HCT116 (cell line): ENCODE data around the gene ANAPC7. TPM values are rescaled to one million over a fixed set of nuclear protein-coding genes. Genes with fewer than 3 reads are reported as not detected.

Experiments used
- ATAC-seq: fragments of 200-7000 bp; cut with Tn5 transposase; 2 replicates; pipeline ENCODE4 v1.9.1; 2020; ENCODE audit warnings: mild to moderate bottlenecking, moderate library complexity
- BruUV-seq: library from RNA; stranded (reverse); fragments of 400-500 nt; replicated peaks from 2 replicates; lab custom pipeline; 2021; lab: Mats Ljungman, UMichigan
- CTCF ChIA-PET: fragments of 300-600 bp; sonication (Branson Sonifier 250); formaldehyde crosslinking; loops from one replicate; lab custom pipeline; 2021; ENCODE audit warnings: antibody characterized with exemption; lab: Charles Lee
- POLR2A ChIA-PET: fragments of 300-600, 350-600 bp; sonication (Branson Sonifier 250); formaldehyde crosslinking; loops from one replicate; lab custom pipeline; 2021; ENCODE audit warnings: antibody characterized with exemption; lab: Charles Lee
- RAD21 ChIA-PET, 2 experiments: fragments of 300-600 bp; sonication (Branson Sonifier 250); formaldehyde crosslinking; loops; one replicate each; lab custom pipeline; 2023; ENCODE audit warnings: low total read pairs in 2 of 2; ENCODE audit not compliant: uncharacterized antibody in 2 of 2, unreplicated experiment in 2 of 2, low non-redundant PET in 1 of 2; lab: Charles Lee
- DNase-seq: peaks from one replicate; pipeline ENCODE4 v3.0.0-alpha.2; 2010; ENCODE audit warnings: low read depth, low spot score
- H2AFZ ChIP-seq: fragments of 200-600 bp; shearing (Covaris generic), sonication (generic); 2 replicates; pipeline ENCODE4 v1.6.1; 2017; ENCODE audit warnings: low read depth, mixed run types, mixed read lengths, antibody characterized with exemption, low read length; ENCODE audit not compliant: poor library complexity, severe bottlenecking
- H3K27ac ChIP-seq: 2 replicates; pipeline ENCODE4 v1.5.1; 2012; ENCODE audit warnings: low read depth, low read length
- H3K27me3 ChIP-seq: fragments of 200-600 bp; sonication (generic); 2 replicates; pipeline ENCODE4 v1.6.1; 2016; ENCODE audit warnings: mixed run types, low read length, mixed read lengths; ENCODE audit not compliant: insufficient read depth
- H3K36me3 ChIP-seq, 2 experiments: fragments of 200-500 bp in 1 of 2; fragments of 200-600 bp in 1 of 2; sonication (Bioruptor generic) in 1 of 2; sonication (generic) in 1 of 2; 2 replicates each; pipeline versions ENCODE4 v1.5.1 to v1.6.1; 2014 to 2016; ENCODE audit warnings: low read length in 2 of 2, inconsistent platforms in 1 of 2, mixed read lengths in 1 of 2, mixed run types in 1 of 2; ENCODE audit not compliant: insufficient read depth in 2 of 2, control insufficient read depth in 1 of 2
- H3K4me1 ChIP-seq, 2 experiments: fragments of 200-600 bp in 1 of 2; sonication (generic) in 1 of 2; 2 replicates each; pipeline versions ENCODE4 v1.5.1 to v1.6.1; 2012 to 2017; ENCODE audit warnings: low read length in 2 of 2, inconsistent platforms in 1 of 2, mild to moderate bottlenecking in 1 of 2, mixed read lengths in 1 of 2, mixed run types in 1 of 2, moderate library complexity in 1 of 2; ENCODE audit not compliant: insufficient read depth in 2 of 2, control insufficient read depth in 1 of 2
- H3K4me2 ChIP-seq: fragments of 200-600 bp; sonication (generic); 2 replicates; pipeline ENCODE4 v1.6.1; 2017; ENCODE audit warnings: mixed run types, low read length, mixed read lengths
- H3K4me3 ChIP-seq, 2 experiments: fragments of 200-600 bp in 1 of 2; sonication (generic) in 1 of 2; replicated peaks in 1 of 2; 2 replicates each; pipeline ENCODE4 v1.5.1; 2011 to 2016; ENCODE audit warnings: low read length in 2 of 2, control low read depth in 1 of 2, low read depth in 1 of 2, mild to moderate bottlenecking in 1 of 2, mixed read lengths in 1 of 2, mixed run types in 1 of 2
- H3K79me2 ChIP-seq: fragments of 200-600 bp; sonication (generic); 2 replicates; pipeline ENCODE4 v1.6.1; 2017; ENCODE audit warnings: mild to moderate bottlenecking, mixed run types, low read length, moderate library complexity, mixed read lengths; ENCODE audit not compliant: insufficient read depth
- H3K9ac ChIP-seq: fragments of 200-600 bp; sonication (generic); 2 replicates; pipeline ENCODE4 v1.6.1; 2016; ENCODE audit warnings: low read length, mixed read lengths
- H3K9me2 ChIP-seq: fragments of 200-600 bp; sonication (generic), shearing (Covaris generic); 2 replicates; pipeline ENCODE4 v1.6.1; 2017; ENCODE audit warnings: mixed run types, mild to moderate bottlenecking, moderate library complexity; ENCODE audit not compliant: insufficient read depth
- H3K9me3 ChIP-seq, 2 experiments: fragments of 200-500 bp in 1 of 2; fragments of 200-600 bp in 1 of 2; sonication (Bioruptor generic) in 1 of 2; sonication (generic) in 1 of 2; 2 replicates each; pipeline ENCODE4 v1.6.1; 2014 to 2017; ENCODE audit warnings: low read length in 2 of 2, mixed read lengths in 2 of 2, inconsistent platforms in 1 of 2, low read depth in 1 of 2, mild to moderate bottlenecking in 1 of 2, mixed run types in 1 of 2, moderate library complexity in 1 of 2; ENCODE audit not compliant: control insufficient read depth in 1 of 2, insufficient read depth in 1 of 2
- H4K20me1 ChIP-seq: fragments of 200-600 bp; sonication (generic), shearing (Covaris generic); 2 replicates; pipeline ENCODE4 v1.6.1; 2017; ENCODE audit warnings: mixed run types, mild to moderate bottlenecking, moderate library complexity; ENCODE audit not compliant: insufficient read depth
- CBX3 ChIP-seq: IDR thresholded peaks from 2 replicates; pipeline ENCODE4 v1.6.1; 2012; ENCODE audit warnings: low read depth
- CTCF ChIP-seq, 3 experiments: fragments of 200-600 bp in 1 of 3; sonication (generic) in 1 of 3; IDR thresholded peaks in 2 of 3; conservative IDR thresholded peaks in 1 of 3; 2 replicates each; pipeline ENCODE4 v1.5.1; 2012 to 2017; ENCODE audit warnings: low read depth in 2 of 3, low read length in 2 of 3, antibody characterized with exemption in 1 of 3, borderline replicate concordance in 1 of 3, control low read depth in 1 of 3, mild to moderate bottlenecking in 1 of 3, mixed read lengths in 1 of 3, mixed run types in 1 of 3, moderate library complexity in 1 of 3; ENCODE audit not compliant: insufficient read depth in 1 of 3
- EGR1 ChIP-seq: IDR thresholded peaks from 2 replicates; pipeline ENCODE4 v1.6.1; 2012; ENCODE audit warnings: low read depth
- EZH2phosphoT487 ChIP-seq: fragments of 200-600 bp; IDR thresholded peaks from 2 replicates; pipeline ENCODE4 v1.6.1; 2018; ENCODE audit warnings: antibody characterized with exemption, borderline replicate concordance
- POLR2A ChIP-seq: IDR thresholded peaks from 2 replicates; pipeline ENCODE4 v1.7.0; 2011; ENCODE audit warnings: borderline replicate concordance; ENCODE audit not compliant: insufficient read depth, insufficient read length; ENCODE audit errors: extremely low read depth
- REST ChIP-seq: IDR thresholded peaks from 2 replicates; pipeline ENCODE4 v1.6.1; 2012; ENCODE audit warnings: low read depth
- ZBTB33 ChIP-seq: IDR thresholded peaks from 2 replicates; pipeline ENCODE4 v1.6.1; 2011; ENCODE audit warnings: mild to moderate bottlenecking, low read length, moderate library complexity; ENCODE audit not compliant: insufficient replicate concordance; ENCODE audit errors: extremely low read depth
- intact Hi-C: fragments of 100-400 bp; cut with micrococcal nuclease; formaldehyde crosslinking; loops from 2 replicates; pipeline ENCODE4 v1.10.0; 2022
- total RNA-seq: library from RNA; stranded (reverse); gene quantifications from one replicate; pipeline ENCODE4 v1.2.1, GENCODE V29; 2021; ENCODE audit not compliant: unreplicated experiment

Gene ANAPC7
- total RNA-seq, 1 experiment from 2014 or later = 55.9 TPM

GRCh38 chr12:110421701-110422100 is 18.2 kb upstream of the ANAPC7 start:
- H3K36me3 ChIP-seq = no peaks in the 10 kb centered on the region
- TF ChIP-seq ZBTB33 (no peak), CTCF (IDR thresholded peaks at IDR 0.05 in 2 of 3, conservative IDR thresholded peaks at IDR 0.05 in 1 of 3; ENCODE audit: borderline replicate concordance in 1 of 3, insufficient read depth in 1 of 3, low read depth in 2 of 3, low read length in 2 of 3) (no peak), REST (no peak), POLR2A (no peak), CBX3 (no peak), EGR1 (no peak), EZH2phosphoT487 (no peak)
- H3K9ac ChIP-seq = no peak overlapping the region
- H4K20me1 ChIP-seq = no peaks in the 10 kb centered on the region
- H3K4me2 ChIP-seq = no peak overlapping the region
- no peak overlapping the region for H2AFZ ChIP-seq
- no peak overlapping the region for H3K4me3 ChIP-seq
- peaks cover 0 to 1% of the 10 kb centered on the region in 2 experiments; a peak in 1 of 4 replicates for H3K4me1 ChIP-seq
- no peaks in the 10 kb centered on the region for H3K79me2 ChIP-seq
- CTCF ChIA-PET = interaction anchor here (1.2 to 2.3 kb wide), 2 partner anchors 10 to 29 kb away, joined by 4 to 9 read pairs; partner anchors contain the start of gene ARPC3
- no peaks in the 10 kb centered on the region for H3K9me2 ChIP-seq
- no peak for DNase-seq
- POLR2A ChIA-PET = no interaction called here
- no peaks in the 10 kb centered on the region for H3K9me3 ChIP-seq
- BruUV-seq = no TSS peak
- ATAC-seq = no peak
- intact Hi-C loops = no loop called here
- RAD21 ChIA-PET = no interaction called here
- H3K27ac ChIP-seq = no peak overlapping the region
- H3K27me3 ChIP-seq = no peaks in the 10 kb centered on the region
